NCI-H2107 treated with DMSO at 0.1 percent for 48 hours (cell line): ENCODE results near the gene CCDC169.

Experiments used
- DNase-seq: peaks from one replicate; lab custom pipeline; 2025; ENCODE audit not compliant: unreplicated experiment; lab: John Stamatoyannopoulos, UW

Gene CCDC169

GRCh38 chr13:36244990-36245389, 52.6 kb downstream of the CCDC169 start:
- DNase-seq = no peak

GRCh38 chr13:36244073-36244472, 53.5 kb downstream of the CCDC169 start:
- no peak for DNase-seq

- DNase-seq = no peak
Observed at GRCh38 chr13:36242761-36243160, 54.9 kb downstream of the CCDC169 start.

DNA sequence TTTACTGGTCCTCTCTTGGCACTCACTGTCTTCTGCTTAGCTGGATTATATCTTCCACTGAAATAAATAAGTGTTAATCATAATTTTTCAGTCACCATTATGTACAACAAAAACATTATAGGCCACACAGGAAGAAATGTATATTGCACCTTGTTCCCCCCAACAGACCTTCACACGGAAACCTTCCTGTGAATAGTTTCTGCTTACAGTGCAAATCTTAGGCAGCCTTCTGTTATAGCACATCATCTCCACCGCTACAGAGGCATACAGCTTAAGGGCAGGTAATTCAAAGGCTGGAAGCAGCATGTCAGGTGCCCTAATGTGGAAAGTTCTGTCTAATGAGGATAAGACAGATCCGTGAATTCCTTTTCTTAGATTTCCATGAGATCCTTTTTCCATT, 66.4 kb downstream of the CCDC169 start:
- no peak for DNase-seq

- no peak for DNase-seq
Observed at GRCh38 chr13:36224730-36225129, 72.9 kb downstream of the CCDC169 start.

DNA sequence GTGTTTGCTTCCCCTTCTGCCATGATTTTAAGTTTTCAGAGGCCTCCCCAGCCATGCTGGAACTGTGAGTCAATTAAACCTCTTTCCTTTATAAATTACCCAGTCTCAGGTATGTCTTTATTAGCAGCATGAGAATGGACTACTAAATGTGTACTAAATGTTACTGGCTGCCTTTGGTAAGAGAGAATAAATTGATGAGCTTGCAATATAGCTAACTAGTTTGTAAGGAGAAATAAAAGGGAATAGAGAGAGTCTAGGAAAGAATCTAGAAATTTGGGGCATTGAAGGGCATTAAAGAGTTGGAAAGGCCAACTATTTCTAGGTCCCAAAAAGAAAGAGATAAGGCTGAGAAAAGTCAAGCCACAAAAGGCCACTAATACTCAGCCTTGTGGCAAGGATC, 77.7 kb downstream of the CCDC169 start:
- no peak for DNase-seq

- peak; percentile 4 for DNase-seq
Observed at GRCh38 chr13:36217456-36217855, 80.2 kb downstream of the CCDC169 start.

DNA sequence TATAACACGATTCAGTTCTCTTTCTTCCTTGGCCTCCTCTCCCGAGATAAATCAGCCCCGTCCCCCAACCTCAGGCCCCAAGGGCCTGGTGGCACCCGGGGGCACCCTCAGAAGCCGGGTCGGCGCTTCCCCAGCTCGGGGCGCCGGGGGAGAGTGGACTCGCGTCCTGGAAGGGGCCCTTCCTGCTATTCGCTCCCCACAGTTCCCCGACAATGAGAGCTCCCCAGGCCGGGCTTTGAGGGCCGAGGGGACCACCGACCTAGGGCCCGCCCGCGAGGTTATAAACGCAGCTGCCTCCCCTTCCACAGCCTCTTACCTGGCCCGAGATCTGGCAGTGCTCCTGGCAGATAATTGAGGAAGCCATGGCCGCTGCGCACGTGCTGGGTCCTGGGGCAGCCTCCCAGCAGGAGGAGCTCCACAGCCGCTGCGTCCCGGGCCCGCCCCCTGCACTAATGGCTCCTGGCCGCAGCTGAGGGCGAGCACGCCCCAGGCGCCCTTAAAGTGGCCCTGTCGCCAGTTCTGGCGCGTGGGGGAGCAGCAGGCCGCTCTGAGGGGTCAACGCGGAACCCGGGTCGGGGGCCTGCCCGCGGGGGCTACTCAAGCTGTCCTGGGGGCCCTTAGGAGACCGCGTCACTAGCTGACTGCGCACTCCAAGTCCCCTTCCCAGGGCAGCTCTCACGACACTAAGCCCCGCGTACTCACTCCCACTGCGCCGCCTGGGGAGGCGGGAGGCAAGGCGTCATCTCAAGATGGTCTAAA, 83.3 kb downstream of the CCDC169 start, which contains the start of gene SOHLH2:
Gene SOHLH2 (minus strand): TSS at position 394 of the 759 bp plus-strand sequence. CDS start 30 bp downstream, at position 364.
- DNase-seq = no peak

DNA sequence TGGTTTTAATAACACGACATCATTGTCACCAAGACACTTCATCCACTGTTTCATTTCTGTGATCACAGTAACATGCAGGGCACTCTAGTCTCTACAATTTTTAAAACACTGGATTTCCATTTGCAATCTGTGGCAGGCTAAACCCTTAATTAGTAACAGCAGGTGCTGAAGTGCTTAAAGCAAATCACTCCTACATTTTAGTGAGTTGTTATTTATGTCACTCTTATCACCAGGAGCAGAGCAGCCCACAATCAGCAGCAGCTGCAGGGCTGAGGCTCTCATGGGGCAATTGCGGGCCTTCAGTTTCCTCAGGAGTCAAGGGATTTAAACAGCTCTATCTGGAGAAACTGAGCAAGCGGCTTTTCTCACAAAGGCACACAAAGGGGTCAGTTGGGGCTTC, 84.8 kb downstream of the CCDC169 start:
- DNase-seq = no peak

GRCh38 chr13:36211567-36211966, 86.0 kb downstream of the CCDC169 start:
- DNase-seq = no peak

GRCh38 chr13:36210738-36211137, 86.9 kb downstream of the CCDC169 start:
- no peak for DNase-seq

- DNase-seq = no peak
Observed at GRCh38 chr13:36207672-36208071, 89.9 kb downstream of the CCDC169 start.

DNA sequence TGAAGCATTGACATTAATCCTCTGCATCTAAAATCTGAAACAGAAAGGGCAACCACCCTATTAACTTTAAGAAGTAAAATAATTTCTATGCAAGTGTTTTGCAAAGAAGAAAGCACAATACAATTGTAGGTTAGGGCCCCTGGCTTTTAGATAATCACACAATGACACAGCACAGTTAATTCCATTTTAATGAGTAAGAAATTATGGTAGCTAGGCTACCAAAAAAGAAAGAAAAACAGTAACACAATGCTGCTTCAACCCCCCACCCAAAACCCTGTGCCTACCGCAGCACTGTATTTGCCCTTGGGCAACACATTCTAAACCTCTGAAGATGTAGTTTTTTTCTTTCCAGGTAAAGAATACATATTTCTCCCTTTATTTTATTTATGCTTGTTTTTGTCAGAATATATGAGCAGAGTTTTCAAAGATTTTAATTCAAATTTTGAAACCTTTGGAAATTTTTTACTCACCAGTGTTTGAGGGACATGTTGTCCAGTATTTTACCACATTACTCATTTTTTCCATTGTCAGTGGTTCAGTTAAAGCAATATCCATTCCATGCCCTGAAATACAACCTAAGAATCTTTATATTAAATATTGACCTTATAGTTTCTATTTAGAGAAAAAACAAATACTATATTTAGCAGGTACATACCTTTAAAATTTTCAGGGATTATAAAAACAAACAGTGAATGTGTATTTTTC, 104.3 kb downstream of the CCDC169 start:
- no peak for DNase-seq

- DNase-seq = no peak
Observed at GRCh38 chr13:36192166-36192565, 105.4 kb downstream of the CCDC169 start.

DNA sequence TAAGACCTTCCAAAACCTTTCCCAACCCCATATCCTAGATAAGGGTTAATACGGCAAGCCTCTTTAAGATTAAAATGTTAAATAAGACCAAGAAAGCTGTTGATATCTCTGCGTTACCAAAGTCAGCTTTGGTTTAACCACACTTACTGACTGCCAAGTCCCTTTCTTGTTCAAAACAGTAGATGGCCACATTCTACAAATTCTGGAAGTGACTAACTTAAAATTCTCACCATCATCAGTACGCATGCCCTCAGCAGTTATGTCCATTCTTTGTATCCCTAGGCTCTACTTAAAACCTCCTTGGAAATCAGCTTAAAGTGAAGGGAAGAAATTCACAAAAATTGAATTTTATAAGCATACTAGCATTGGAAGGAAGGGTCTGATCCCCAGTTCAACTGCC, 106.8 kb downstream of the CCDC169 start:
- DNase-seq = no peak

GRCh38 chr13:36188441-36188840, 109.2 kb downstream of the CCDC169 start:
- DNase-seq = no peak

DNA sequence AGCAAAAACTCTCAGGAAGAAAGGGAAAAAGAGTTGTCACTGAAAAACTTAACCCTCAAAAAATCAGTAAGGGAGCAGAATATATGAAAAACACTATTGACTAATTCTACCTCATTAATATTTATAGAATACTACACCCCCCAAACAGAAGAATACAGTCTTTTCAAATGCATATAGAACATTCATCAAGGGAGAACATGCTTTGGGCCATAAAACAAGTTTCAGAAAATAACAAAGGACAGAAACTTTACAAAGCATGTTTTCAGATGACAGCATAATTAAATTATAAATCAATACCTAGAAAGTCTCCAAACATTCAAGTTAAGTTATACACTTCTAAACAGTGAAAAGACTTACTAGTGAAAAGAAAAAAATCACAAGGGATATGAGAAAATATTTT, 113.7 kb downstream of the CCDC169 start:
- DNase-seq = no peak
